ENCODE results near the gene RITA1. TPM values are rescaled to one million over a fixed set of nuclear protein-coding genes. Genes with fewer than 3 reads are reported as not detected.

The RITA1 gene
- total RNA-seq, 6 experiments from 2014 or later, result 11.1 to 33.0 (median 22.3) TPM

DNA sequence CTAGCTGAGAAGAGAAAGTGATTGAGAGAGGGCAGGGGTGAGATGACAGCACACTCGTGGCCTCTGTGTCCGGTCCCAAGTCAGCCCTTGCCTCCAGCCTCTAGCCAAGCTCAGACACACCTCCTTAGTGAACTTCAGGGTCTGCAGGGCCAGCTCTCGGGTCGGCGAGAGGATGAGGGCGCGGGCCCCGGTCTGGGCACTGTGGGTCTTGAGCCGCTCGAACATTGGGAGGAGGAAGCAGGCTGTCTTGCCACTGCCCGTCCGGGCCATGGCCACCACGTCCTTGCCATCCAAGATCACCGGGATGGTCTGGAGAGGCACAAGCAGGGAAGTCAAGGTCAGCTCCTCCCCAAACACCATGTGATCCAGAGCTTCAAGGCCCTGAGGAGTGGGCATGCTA lies 6.5 kb upstream of the RITA1 start:
- Histone ChIP-seq H3K27me3 (no peaks in the 10 kb centered on the region), H3K27ac (no peak overlapping the region), H3K9me3 (no peaks in the 10 kb centered on the region), H3K36me3 (peaks cover 0 to 49% (median 34%) of the 10 kb centered on the region in 4 donors), H3K4me1 (peaks cover 0 to 6% (median 1%) of the 10 kb centered on the region in 4 donors), H3K4me3 (no peak overlapping the region)
- intact Hi-C loops (cut with DNase I), result loop anchor here in 1 of 2 donors (10.0 kb wide), 1 partner anchor 134 kb away; no protein-coding TSS in a partner anchor
- DNase-seq, result no peak
- ATAC-seq, result no peak
- 73% methylated on average over 2 of the region's 14 CpGs for WGBS (ENCODE audit: insufficient coverage, low coverage, low lambda C conversion rate, missing lambda C conversion rate)
- TF ChIP-seq CTCF (IDR thresholded peaks at IDR 0.05) (no peak), POLR2A (IDR thresholded peaks at IDR 0.05) (no peak)

DNA sequence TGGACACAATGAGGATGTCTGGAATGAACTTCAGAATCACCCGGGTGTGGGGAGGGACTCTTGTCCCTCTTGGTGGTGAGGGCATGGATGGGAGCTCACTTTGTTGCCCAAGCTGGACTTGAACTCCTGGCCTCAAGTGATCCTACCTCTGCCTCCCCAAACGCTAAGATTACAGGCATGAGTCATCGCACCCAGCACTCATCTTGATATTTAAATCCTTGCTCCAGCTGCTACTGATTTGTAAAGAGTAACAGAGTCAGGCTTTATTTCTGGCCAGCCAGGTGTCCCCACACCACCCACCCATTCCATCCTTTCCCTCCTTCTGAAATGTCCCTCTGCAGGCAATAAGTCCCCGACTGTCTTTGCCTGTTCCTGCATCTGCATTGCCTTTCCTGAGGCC lies 5.2 kb upstream of the RITA1 start:
- ATAC-seq (no peak), DNase-seq (no peak)
- 88% methylated on average over 1 of the region's 4 CpGs for WGBS (ENCODE audit: insufficient coverage, low coverage, low lambda C conversion rate, missing lambda C conversion rate)
- H3K4me1 ChIP-seq, result peaks cover 0 to 11% (median 3%) of the 10 kb centered on the region in 4 donors
- intact Hi-C loops (cut with DNase I), result no loop called here
- no peak for TF ChIP-seq CTCF (IDR thresholded peaks at IDR 0.05)
- TF ChIP-seq POLR2A (IDR thresholded peaks at IDR 0.05), result no peak
- H3K36me3 ChIP-seq, result peaks cover 0 to 40% (median 29%) of the 10 kb centered on the region in 4 donors
- no peaks in the 10 kb centered on the region for H3K9me3 ChIP-seq
- no peak overlapping the region for H3K4me3 ChIP-seq
- H3K27me3 ChIP-seq, result no peaks in the 10 kb centered on the region
- no peak overlapping the region for H3K27ac ChIP-seq

GRCh38 chr12:113181975-113182374 lies 3.5 kb upstream of the RITA1 start:
- ATAC-seq, result no peak
- 78% methylated on average over 3 of the region's 3 CpGs for WGBS (ENCODE audit: insufficient coverage, low coverage, low lambda C conversion rate, missing lambda C conversion rate)

GRCh38 chr12:113183030-113183589 lies 2.4 kb upstream of the RITA1 start:
- no peak for ATAC-seq
- no peaks in the 10 kb centered on the region for H3K27me3 ChIP-seq
- H3K36me3 ChIP-seq, result peaks cover 0 to 27% (median 16%) of the 10 kb centered on the region in 4 donors
- DNase-seq, result no peak
- intact Hi-C loops (cut with DNase I), result no loop called here
- H3K4me3 ChIP-seq, result no peak overlapping the region
- TF ChIP-seq POLR2A (IDR thresholded peaks at IDR 0.05) (no peak), CTCF (IDR thresholded peaks at IDR 0.05) (no peak)
- H3K27ac ChIP-seq, result no peak overlapping the region
- H3K9me3 ChIP-seq, result no peaks in the 10 kb centered on the region
- WGBS (ENCODE audit: insufficient coverage, low coverage, low lambda C conversion rate, missing lambda C conversion rate), result 85% methylated on average over 10 of the region's 11 CpGs
- H3K4me1 ChIP-seq, result peaks cover 0 to 27% (median 8%) of the 10 kb centered on the region in 4 donors

More at GRCh38 chr12:113181975-113182374, 3.5 kb upstream of the RITA1 start:
- no peaks in the 10 kb centered on the region for H3K27me3 ChIP-seq
- TF ChIP-seq POLR2A (IDR thresholded peaks at IDR 0.05) (no peak), CTCF (IDR thresholded peaks at IDR 0.05) (no peak)
- no peak for DNase-seq
- H3K27ac ChIP-seq, result no peak overlapping the region
- intact Hi-C loops (cut with DNase I), result no loop called here
- H3K4me1 ChIP-seq, result peaks cover 0 to 19% (median 6%) of the 10 kb centered on the region in 4 donors
- H3K36me3 ChIP-seq, result peaks cover 0 to 33% (median 24%) of the 10 kb centered on the region in 4 donors
- no peak overlapping the region for H3K4me3 ChIP-seq
- no peaks in the 10 kb centered on the region for H3K9me3 ChIP-seq

Data from right lobe of liver (tissue), 6 donors.